K562 (cell line): ENCODE measurements around the gene ENOX2. TPM values are rescaled to one million over a fixed set of nuclear protein-coding genes. Genes with fewer than 3 reads are reported as not detected.

Source experiments
- ATF1 ChIP-seq, 2 experiments: fragments of 450-650 bp in 1 of 2; IDR thresholded peaks; 2 replicates each; pipeline ENCODE4 v1.6.1; 2016; ENCODE audit warnings: missing compliant biosample characterization in 1 of 2, missing genetic modification characterization in 1 of 2
- E2F8 ChIP-seq: fragments of 450-650 bp; IDR thresholded peaks from 2 replicates; pipeline ENCODE4 v1.7.1; 2018; ENCODE audit warnings: mild to moderate bottlenecking, low read depth; ENCODE audit not compliant: partially characterized antibody
- ETS2 ChIP-seq: IDR thresholded peaks from 2 replicates; pipeline ENCODE4 v1.6.1; 2016; ENCODE audit warnings: borderline replicate concordance, missing genetic modification characterization, mild to moderate bottlenecking, moderate library complexity, missing compliant biosample characterization; ENCODE audit not compliant: poor library complexity, severe bottlenecking
- FOXK1 ChIP-seq: sonication (generic); formaldehyde crosslinking; IDR thresholded peaks from 2 replicates; pipeline ENCODE4 v1.8.0; 2022; ENCODE audit warnings: missing genetic modification reagents, mild to moderate bottlenecking, borderline replicate concordance
- HSF4 ChIP-seq: fragments of 250-450 bp; sonication (Bioruptor Pico); IDR thresholded peaks from 2 replicates; pipeline ENCODE4 v2.1.2; 2022; ENCODE audit warnings: mild to moderate bottlenecking, moderate library complexity, borderline replicate concordance
- KDM4B ChIP-seq, 2 experiments: fragments of 450-650 bp in 1 of 2; sonication (generic) in 1 of 2; IDR thresholded peaks; 2 replicates each; pipeline ENCODE4 v1.6.1; 2016 to 2017; ENCODE audit warnings: borderline replicate concordance in 2 of 2, antibody characterized with exemption in 1 of 2, low read depth in 1 of 2, mild to moderate bottlenecking in 1 of 2
- MTA3 ChIP-seq: fragments of 450-650 bp; formaldehyde crosslinking; IDR thresholded peaks from 2 replicates; pipeline ENCODE4 v1.6.1; 2017; ENCODE audit warnings: mild to moderate bottlenecking, borderline replicate concordance
- RBM14 ChIP-seq: fragments of 200-400 bp; formaldehyde crosslinking; IDR thresholded peaks from 2 replicates; pipeline ENCODE4 v1.6.1; 2018; ENCODE audit warnings: low read depth, mild to moderate bottlenecking, low read length, moderate library complexity, borderline replicate concordance; ENCODE audit not compliant: insufficient read depth
- RCOR1 ChIP-seq, 2 experiments: IDR thresholded peaks; 2 replicates each; pipeline ENCODE4 v1.6.1; 2012; ENCODE audit warnings: low read depth in 2 of 2, low read length in 2 of 2, borderline replicate concordance in 1 of 2, improper control_type of control experiment in 1 of 2
- SMAD1 ChIP-seq: fragments of 150-350 bp; IDR thresholded peaks from 2 replicates; pipeline ENCODE4 v1.6.1; 2014; ENCODE audit warnings: low read length, low read depth; ENCODE audit not compliant: partially characterized antibody
- XRCC4 ChIP-seq: IDR thresholded peaks from one replicate; pipeline ENCODE4 v1.6.1; 2011; ENCODE audit not compliant: insufficient read depth, insufficient read length; ENCODE audit errors: extremely low read depth
- ZC3H4 ChIP-seq: sonication (generic); formaldehyde crosslinking; IDR thresholded peaks from 2 replicates; pipeline ENCODE4 v1.9.0; 2021; ENCODE audit warnings: missing genetic modification reagents, borderline replicate concordance
- ZNF12 ChIP-seq: sonication (generic); formaldehyde crosslinking; IDR thresholded peaks from 2 replicates; pipeline ENCODE4 v1.4.0; 2020; ENCODE audit warnings: mild to moderate bottlenecking, missing genetic modification reagents
- ZNF184 ChIP-seq: sonication (generic); formaldehyde crosslinking; IDR thresholded peaks from 2 replicates; pipeline ENCODE4 v1.5.0; 2020; ENCODE audit warnings: missing genetic modification reagents
- ZNF217 ChIP-seq: sonication (generic); formaldehyde crosslinking; IDR thresholded peaks from 2 replicates; pipeline ENCODE4 v1.8.0; 2022; ENCODE audit warnings: mild to moderate bottlenecking, missing genetic modification reagents
- ZNF24 ChIP-seq: fragments of 450-650 bp; IDR thresholded peaks from 2 replicates; pipeline ENCODE4 v1.6.1; 2016
- ZNF408 ChIP-seq: fragments of 250-450 bp; sonication (Bioruptor Pico); IDR thresholded peaks from 2 replicates; pipeline ENCODE4 v1.4.0; 2020; ENCODE audit warnings: low read depth, mild to moderate bottlenecking, moderate library complexity
- ZNF780A ChIP-seq: fragments of 250-450 bp; sonication (Bioruptor Pico); IDR thresholded peaks from 2 replicates; pipeline ENCODE4 v1.5.0; 2021; ENCODE audit warnings: mild to moderate bottlenecking
- polyA plus RNA-seq, 8 experiments: library from polyadenylated mRNA; depleted of rRNA in 4 of 8; stranded (reverse) in 5 of 8; unstranded in 3 of 8; fragments of >200 nt; fragmentation: Nextera tagmentation in 2 of 8; fragmentation: Illumina TruSeq in 1 of 8; extraction: Ambion mirVana in 2 of 8; extraction: Trizol in 1 of 8; gene quantifications; 2 replicates each; pipeline versions ENCODE4 v1.2.1 to v1.2.3, GENCODE V29; 2011 to 2014; ENCODE audit warnings: inconsistent platforms in 1 of 8, missing spikeins in 1 of 8
- total RNA-seq, 7 experiments: library from RNA; depleted of rRNA in 6 of 7; stranded (reverse); fragments of >200 nt in 6 of 7; fragmentation: Illumina TruSeq in 2 of 7; extraction: Trizol in 2 of 7; gene quantifications; 2 replicates each; pipeline versions ENCODE4 v1.2.1 to v1.2.3, GENCODE V29; 2011 to 2021; ENCODE audit warnings: low replicate concordance in 1 of 7
- TF ChIP-seq, protein P1 (sequence below): fragments of 250-450 bp; sonication (Bioruptor Pico); IDR thresholded peaks from 2 replicates; pipeline ENCODE4 v1.5.0; 2021; ENCODE audit warnings: mild to moderate bottlenecking, borderline replicate concordance
- TF ChIP-seq, protein P2 (sequence below), 2 experiments: fragments of 450-650 bp in 1 of 2; sonication (generic) in 1 of 2; formaldehyde crosslinking; conservative IDR thresholded peaks; 2 replicates each; pipeline versions ENCODE4 v1.4.0 to v1.8.1; 2020 to 2022; ENCODE audit warnings: mild to moderate bottlenecking in 1 of 2, missing genetic modification reagents in 1 of 2

The ENOX2 gene
- total and polyA plus RNA-seq, 9 of the 15 experiments (the other 6 are each of a cell fraction or from before 2014, with no cell fraction given): 6.1 to 24.0 (median 13.8) TPM

- TF ChIP-seq, protein P1, sequence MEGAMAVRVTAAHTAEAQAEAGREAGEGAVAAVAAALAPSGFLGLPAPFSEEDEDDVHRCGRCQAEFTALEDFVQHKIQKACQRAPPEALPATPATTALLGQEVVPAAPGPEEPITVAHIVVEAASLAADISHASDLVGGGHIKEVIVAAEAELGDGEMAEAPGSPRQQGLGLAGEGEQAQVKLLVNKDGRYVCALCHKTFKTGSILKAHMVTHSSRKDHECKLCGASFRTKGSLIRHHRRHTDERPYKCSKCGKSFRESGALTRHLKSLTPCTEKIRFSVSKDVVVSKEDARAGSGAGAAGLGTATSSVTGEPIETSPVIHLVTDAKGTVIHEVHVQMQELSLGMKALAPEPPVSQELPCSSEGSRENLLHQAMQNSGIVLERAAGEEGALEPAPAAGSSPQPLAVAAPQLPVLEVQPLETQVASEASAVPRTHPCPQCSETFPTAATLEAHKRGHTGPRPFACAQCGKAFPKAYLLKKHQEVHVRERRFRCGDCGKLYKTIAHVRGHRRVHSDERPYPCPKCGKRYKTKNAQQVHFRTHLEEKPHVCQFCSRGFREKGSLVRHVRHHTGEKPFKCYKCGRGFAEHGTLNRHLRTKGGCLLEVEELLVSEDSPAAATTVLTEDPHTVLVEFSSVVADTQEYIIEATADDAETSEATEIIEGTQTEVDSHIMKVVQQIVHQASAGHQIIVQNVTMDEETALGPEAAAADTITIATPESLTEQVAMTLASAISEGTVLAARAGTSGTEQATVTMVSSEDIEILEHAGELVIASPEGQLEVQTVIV (CRISPR knock-in tag): no peak
- TF ChIP-seq RBM14 (no peak), FOXK1 (CRISPR knock-in tag) (no peak), HSF4 (no peak), XRCC4 (no peak), ZNF12 (CRISPR knock-in tag) (no peak), E2F8 (no peak), RCOR1 (IDR thresholded peaks at IDR 0.05; ENCODE audit: borderline replicate concordance in 1 of 2, low read depth in 2 of 2, low read length in 2 of 2) (no peak), ZNF24 (no peak), ATF1 (CRISPR knock-in tag; IDR thresholded peaks at IDR 0.05) (no peak), ATF1 (tag; IDR thresholded peaks at IDR 0.05) (no peak), ZNF780A (CRISPR knock-in tag) (no peak), SMAD1 (no peak), KDM4B (IDR thresholded peaks at IDR 0.05; ENCODE audit: borderline replicate concordance in 2 of 2, low read depth in 1 of 2) (no peak), ETS2 (tag) (no peak), MTA3 (no peak), ZNF184 (CRISPR knock-in tag) (no peak), ZC3H4 (no peak), ZNF408 (no peak), ZNF217 (CRISPR knock-in tag) (no peak)
- TF ChIP-seq, protein P2, sequence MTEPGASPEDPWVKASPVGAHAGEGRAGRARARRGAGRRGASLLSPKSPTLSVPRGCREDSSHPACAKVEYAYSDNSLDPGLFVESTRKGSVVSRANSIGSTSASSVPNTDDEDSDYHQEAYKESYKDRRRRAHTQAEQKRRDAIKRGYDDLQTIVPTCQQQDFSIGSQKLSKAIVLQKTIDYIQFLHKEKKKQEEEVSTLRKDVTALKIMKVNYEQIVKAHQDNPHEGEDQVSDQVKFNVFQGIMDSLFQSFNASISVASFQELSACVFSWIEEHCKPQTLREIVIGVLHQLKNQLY (CRISPR knock-in tag; conservative IDR thresholded peaks at IDR 0.05): no peak
Observed at GRCh38 chrX:130829526-130830515, 73.2 kb downstream of the ENOX2 start (continued).
